NCI-H2196 treated with DMSO at 0.1 percent for 48 hours (cell line): ENCODE measurements around the gene RAD51D.
"Not testable (repeated sequence)": the region's sequence is repeated elsewhere in the genome, so short reads cannot be mapped to it uniquely, and the experiment has no call there.

Experiments used
- DNase-seq: peaks from one replicate; lab custom pipeline; 2025; ENCODE audit not compliant: unreplicated experiment; lab: John Stamatoyannopoulos, UW

Gene RAD51D

GRCh38 chr17:35141681-35142466 is 22.2 kb upstream of the RAD51D start, which contains the start of gene NLE1:
TSS of gene NLE1 (minus strand) at chr17:35142303. CDS start at chr17:35142275, 28 bp downstream.
- DNase-seq, result peak; percentile 23

DNA sequence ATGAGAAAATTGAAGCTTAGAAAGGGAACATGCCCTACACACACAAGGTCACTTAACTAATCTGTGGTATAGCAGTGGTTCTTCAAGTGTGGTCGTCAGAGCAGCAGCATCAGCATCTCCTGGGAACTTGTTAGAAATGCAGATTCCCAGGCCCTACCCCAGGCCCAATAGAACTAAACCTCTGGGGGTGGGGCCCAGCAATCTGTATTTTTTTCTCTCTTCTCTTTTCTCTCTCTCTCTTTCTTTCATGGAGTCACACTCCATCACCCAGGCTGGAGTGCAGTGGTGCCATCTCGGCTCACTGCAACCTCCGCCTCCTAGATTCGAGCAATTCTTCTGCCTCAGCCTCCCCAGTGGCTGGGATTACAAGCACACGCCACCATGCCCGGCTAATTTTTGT is 18.6 kb upstream of the RAD51D start:
- no peak for DNase-seq

DNA sequence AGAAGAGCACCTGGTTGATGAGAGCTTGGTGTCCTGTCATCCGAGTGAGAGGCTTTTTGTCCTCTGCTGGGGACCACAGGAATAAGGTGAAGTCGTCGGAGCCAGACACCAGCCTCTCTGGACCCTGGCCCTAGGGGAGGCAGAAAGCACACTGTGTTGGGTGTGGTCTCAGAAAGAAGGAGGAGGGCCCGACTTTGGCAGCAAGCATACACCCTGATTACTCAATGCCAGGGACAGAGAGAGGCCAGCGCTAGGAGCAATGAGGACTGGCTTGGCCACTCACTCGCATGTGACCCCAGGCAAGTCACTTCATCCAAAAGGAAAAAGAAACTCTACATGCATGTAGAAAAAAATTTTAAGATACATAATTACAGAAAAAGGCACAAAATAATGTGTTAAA is 15.7 kb upstream of the RAD51D start:
- no peak for DNase-seq

- DNase-seq, result no peak
Measured at GRCh38 chr17:35132816-35133550, 13.3 kb upstream of the RAD51D start.

GRCh38 chr17:35132099-35132498 is 12.4 kb upstream of the RAD51D start:
- DNase-seq, result no peak

- no peak for DNase-seq
Measured at GRCh38 chr17:35130392-35130791, 10.7 kb upstream of the RAD51D start.

- no peak for DNase-seq
Measured at GRCh38 chr17:35129973-35130351, 10.3 kb upstream of the RAD51D start.

- no peak for DNase-seq
Measured at GRCh38 chr17:35129154-35129972, 9.7 kb upstream of the RAD51D start.

GRCh38 chr17:35127751-35128514 is 8.3 kb upstream of the RAD51D start:
- DNase-seq, result no peak

- no peak for DNase-seq
Measured at GRCh38 chr17:35121315-35121714, 1.7 kb upstream of the RAD51D start, which contains the start of gene FNDC8. TSS of gene FNDC8 (plus strand) at chr17:35121615. CDS start at chr17:35121694, 79 bp downstream.

- DNase-seq, result no peak
Measured at GRCh38 chr17:35117984-35118383, 1.7 kb downstream of the RAD51D start.

GRCh38 chr17:35116845-35117244 is 2.8 kb downstream of the RAD51D start:
- no peak for DNase-seq

DNA sequence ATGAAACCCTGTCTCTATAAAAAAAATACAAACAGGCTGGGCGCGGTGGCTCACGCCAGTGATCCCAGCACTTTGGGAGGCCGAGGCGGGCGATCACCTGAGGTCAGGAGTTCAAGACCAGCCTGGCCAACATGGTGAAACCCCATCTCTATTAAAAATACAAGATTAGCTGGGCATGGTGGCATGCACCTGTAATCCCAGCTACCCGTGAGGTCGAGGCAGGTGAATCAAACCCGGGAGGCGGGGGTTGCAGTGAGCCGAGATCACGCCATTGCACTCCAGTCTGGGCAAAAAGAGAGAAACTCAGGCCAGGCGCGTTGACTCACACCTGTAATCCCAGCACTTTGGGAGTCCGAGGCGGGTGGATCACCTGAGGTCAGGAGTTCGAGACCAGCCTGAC is 8.9 kb downstream of the RAD51D start:
- not testable (repeated sequence) for DNase-seq

DNA sequence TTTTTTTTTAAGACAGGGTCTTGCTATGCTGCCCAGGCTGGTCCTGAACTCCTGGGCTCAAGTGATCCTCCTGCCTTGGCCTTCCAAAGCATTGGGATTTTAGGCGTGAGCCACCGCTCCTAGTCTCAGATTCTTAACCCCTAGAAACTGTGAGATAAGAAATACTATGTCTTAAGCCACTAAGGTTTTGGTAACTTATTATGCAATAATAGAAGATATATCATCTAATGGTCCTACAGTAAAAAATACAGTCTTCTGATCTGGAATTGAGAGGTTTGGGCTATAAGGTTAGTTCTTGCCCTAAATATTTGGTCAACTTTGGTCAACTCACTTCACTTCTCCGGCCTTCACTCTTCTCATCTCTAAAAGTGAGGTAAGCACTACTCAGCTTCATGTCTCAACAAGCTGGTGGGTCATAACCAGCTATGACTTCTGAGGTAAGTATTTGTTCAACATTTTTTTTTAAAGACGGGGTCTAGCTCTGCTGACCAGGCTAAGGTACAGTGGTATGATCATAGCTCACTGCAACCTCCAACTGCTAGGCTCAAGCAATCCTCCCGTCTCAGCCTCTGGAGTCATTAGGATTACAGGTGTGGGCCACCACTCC is 14.7 kb downstream of the RAD51D start:
- DNase-seq, result no peak

DNA sequence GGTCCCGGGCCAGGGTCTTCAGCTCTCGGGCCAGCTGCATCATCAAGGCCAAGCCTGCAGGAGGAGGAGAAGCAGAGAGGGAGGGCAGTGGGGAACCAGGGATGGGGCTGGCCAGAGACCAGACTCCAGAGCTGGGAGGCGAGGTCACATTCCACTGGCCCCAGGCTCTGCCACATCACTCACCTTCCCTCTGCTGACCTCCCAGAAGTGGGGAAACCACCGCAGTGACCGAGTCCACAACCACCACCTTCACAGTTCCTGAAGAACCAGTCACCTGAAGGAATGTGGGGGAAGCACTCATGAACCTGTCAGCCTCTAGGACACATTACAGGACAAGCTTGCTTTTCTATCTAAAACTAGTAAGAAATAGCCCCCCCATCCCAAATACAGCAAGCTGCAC is 16.4 kb downstream of the RAD51D start:
- DNase-seq, result no peak

DNA sequence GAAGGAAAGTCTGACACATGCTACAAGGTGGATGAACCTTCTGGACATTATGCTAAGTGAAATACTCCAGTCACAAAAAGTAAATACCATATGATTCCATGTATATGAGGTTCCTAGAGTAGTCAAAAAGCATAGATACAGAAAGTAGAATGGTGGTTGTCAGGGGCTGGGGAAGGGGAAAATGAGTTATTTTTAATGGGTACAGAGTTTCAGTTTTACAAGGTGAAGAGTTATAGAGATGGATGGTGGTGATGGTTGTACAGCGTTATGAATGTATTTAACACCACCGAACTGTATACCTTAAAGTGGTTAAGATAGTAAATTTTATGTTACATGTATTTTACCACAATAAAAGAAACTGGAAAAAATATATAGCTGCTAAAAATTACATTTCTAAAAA is 17.9 kb downstream of the RAD51D start:
- DNase-seq, result no peak

GRCh38 chr17:35101036-35101435 is 18.6 kb downstream of the RAD51D start:
- no peak for DNase-seq

- no peak for DNase-seq
Measured at GRCh38 chr17:35099908-35100307, 19.8 kb downstream of the RAD51D start.

DNA sequence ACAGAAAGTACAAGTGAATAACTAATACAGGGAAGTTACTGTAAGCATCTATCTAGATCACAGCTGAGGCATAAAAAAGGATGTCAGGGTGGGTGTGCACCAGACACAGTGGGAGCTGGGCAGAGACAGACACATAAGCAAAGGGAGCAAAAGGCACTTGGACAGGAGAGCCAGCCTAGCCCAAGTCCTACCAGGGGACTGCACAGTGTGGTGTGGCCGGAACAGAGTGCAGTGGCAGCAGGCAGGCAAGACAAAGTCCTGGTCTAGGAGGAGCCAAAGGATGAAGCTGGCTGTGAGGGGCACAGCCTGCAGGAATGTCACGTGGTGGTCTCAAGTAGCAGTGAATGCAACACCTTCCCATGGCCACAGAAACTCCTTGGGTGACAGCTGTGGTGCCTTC is 21.9 kb downstream of the RAD51D start:
- DNase-seq, result no peak

DNA sequence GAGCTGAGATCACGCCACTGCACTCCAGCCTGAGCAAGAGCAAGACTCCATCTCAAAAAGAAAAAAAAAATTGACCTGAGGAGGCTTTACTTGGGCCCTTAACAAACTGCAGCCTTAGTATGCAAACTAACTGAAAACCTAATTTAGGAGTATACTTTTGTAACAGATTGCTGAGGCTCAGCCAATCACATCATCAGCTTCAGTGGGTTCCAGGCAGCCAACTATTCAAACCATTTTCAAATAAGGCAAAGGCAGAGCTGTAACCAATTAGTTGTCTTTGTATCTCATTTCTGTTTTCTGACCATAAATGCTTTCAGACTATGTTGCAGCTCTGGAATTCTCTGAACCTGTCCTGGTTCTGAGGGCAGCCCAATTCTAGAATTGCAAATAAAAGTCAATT is 23.9 kb downstream of the RAD51D start:
- no peak for DNase-seq
